Lower lobe of right lung (tissue), 2 donors: Measurements from ENCODE around the gene CYP11A1. TPM values are rescaled to one million over a fixed set of nuclear protein-coding genes. Genes with fewer than 3 reads are reported as not detected.

Source experiments
- ATAC-seq, 2 donors: fragments of 200-7000 bp; cut with Tn5 transposase; one replicate each; pipeline ENCODE4 v1.9.1; 2020 to 2022; ENCODE audit warnings: mild to moderate bottlenecking in 2 of 2, moderate library complexity in 2 of 2
- DNase-seq: peaks from one replicate; pipeline ENCODE4 v3.0.0-alpha.2; 2020
- H3K27ac ChIP-seq: fragments of 200-600 bp; one replicate; pipeline ENCODE4 v1.8.0; 2022
- H3K27me3 ChIP-seq: fragments of 200-600 bp; one replicate; pipeline ENCODE4 v1.8.0; 2022; ENCODE audit warnings: low read depth
- H3K36me3 ChIP-seq: fragments of 200-600 bp; one replicate; pipeline ENCODE4 v1.8.0; 2022; ENCODE audit warnings: mild to moderate bottlenecking
- H3K4me1 ChIP-seq: fragments of 200-600 bp; one replicate; pipeline ENCODE4 v1.8.0; 2022
- H3K4me3 ChIP-seq: fragments of 200-600 bp; one replicate; pipeline ENCODE4 v1.8.0; 2022; ENCODE audit warnings: mild to moderate bottlenecking
- H3K9me3 ChIP-seq: fragments of 200-600 bp; one replicate; pipeline ENCODE4 v1.8.0; 2022
- CTCF ChIP-seq: fragments of 200-600 bp; IDR thresholded peaks from one replicate; pipeline ENCODE4 v1.8.0; 2022; ENCODE audit warnings: antibody characterized with exemption, mild to moderate bottlenecking
- intact Hi-C: fragments of 100-400 bp; cut with DNase I; formaldehyde crosslinking; loops from one replicate; pipeline ENCODE4 v1.11.0; 2022
- microRNA-seq: library from miRNA; unstranded; fragments of <30 nt; microRNA quantifications from one replicate; pipeline ENCODE4 v1.2.0, GENCODE V29; 2020; ENCODE audit warnings: borderline number of aligned reads
- total RNA-seq: library from RNA; stranded (reverse); fragmentation: NEBNext Ultra II Directional; extraction: Animal tissue kit (Norgen Biotek cat#: 25700); gene quantifications from one replicate; pipeline ENCODE4 v1.2.1, GENCODE V29; 2021
- donor health status: DM: no; HTN: yes; CAD: no; lungs with severe emphysema.

CYP11A1 gene
- total RNA-seq, 1 donor from 2014 or later: 0.59 TPM

GRCh38 chr15:74290645-74291044 lies 76.8 kb downstream of the CYP11A1 start:
- H3K27ac ChIP-seq: no peak overlapping the region
- intact Hi-C loops: no loop called here
- ATAC-seq (no peak), DNase-seq (no peak)
- H3K36me3 ChIP-seq: no peaks in the 10 kb centered on the region
- no peaks in the 10 kb centered on the region for H3K4me1 ChIP-seq
- H3K9me3 ChIP-seq: no peaks in the 10 kb centered on the region
- peaks cover 12% of the 10 kb centered on the region for H3K27me3 ChIP-seq
- no peak for TF ChIP-seq CTCF
- no peak overlapping the region for H3K4me3 ChIP-seq

- H3K36me3 ChIP-seq: no peaks in the 10 kb centered on the region
- H3K27ac ChIP-seq: no peak overlapping the region
- no peak for ATAC-seq
- no peak for DNase-seq
- no peaks in the 10 kb centered on the region for H3K9me3 ChIP-seq
- intact Hi-C loops: no loop called here
- no peak overlapping the region for H3K4me3 ChIP-seq
- TF ChIP-seq CTCF: no peak
- H3K4me1 ChIP-seq: no peaks in the 10 kb centered on the region
- peaks cover 12% of the 10 kb centered on the region for H3K27me3 ChIP-seq
These were observed 77.8 kb downstream of the CYP11A1 start for GRCh38 chr15:74289671-74290070.

Small RNA genes within 50 kb of the gene (microRNA-seq; reads per million reads assigned to microRNA genes)
- gene MIR6881: not detected

Other genes starting within 250 kb of the CYP11A1 start
- gene ISLR2, start 237.1 kb downstream of the CYP11A1 start, total RNA-seq: 1.2 TPM
- 24.0 TPM for gene ISLR, start 193.9 kb downstream of the CYP11A1 start, total RNA-seq
- not detected for gene STRA6, start 164.9 kb downstream of the CYP11A1 start, total RNA-seq
- 5.9 TPM for gene CCDC33, start 131.3 kb downstream of the CYP11A1 start, total RNA-seq
- gene SEMA7A, start 66.3 kb upstream of the CYP11A1 start, total RNA-seq: 4.6 TPM
- 40.2 TPM for gene UBL7, start 93.5 kb upstream of the CYP11A1 start, total RNA-seq
- 11.1 TPM for gene ARID3B, start 173.6 kb upstream of the CYP11A1 start, total RNA-seq
- 75.5 TPM for gene CLK3, start 248.2 kb upstream of the CYP11A1 start, total RNA-seq